Astrocyte (in vitro differentiated cells and primary cell): ENCODE results near the gene DMRTA2.

Experiments
- CTCF ChIP-seq: IDR thresholded peaks from 2 replicates; pipeline ENCODE4 v1.5.1; 2011; ENCODE audit warnings: low read depth, mild to moderate bottlenecking, inconsistent platforms, low read length, moderate library complexity; ENCODE audit not compliant: insufficient read depth
- EZH2 ChIP-seq: IDR thresholded peaks from 2 replicates; pipeline ENCODE4 v1.6.1; 2012; ENCODE audit warnings: mild to moderate bottlenecking, low read length, inconsistent platforms; ENCODE audit not compliant: insufficient read depth

- no peak for TF ChIP-seq CTCF
- TF ChIP-seq EZH2 = no peak
Observed at GRCh38 chr1:50414853-50415234, 8.4 kb downstream of the DMRTA2 start.
